ENCODE data around the gene SNRNP25. TPM values are rescaled to one million over a fixed set of nuclear protein-coding genes. Genes with fewer than 3 reads are reported as not detected.

Gene SNRNP25
- total RNA-seq, 4 donors from 2014 or later, result 9.5 to 21.7 (median 13.9) TPM

GRCh38 chr16:105521-105920 lies 51.9 kb downstream of the SNRNP25 start:
- DNase-seq (ENCODE audit: low spot score in 2 of 2), result no peak
- Histone ChIP-seq H3K27ac (no peak overlapping the region), H3K27me3 (no peaks in the 10 kb centered on the region), H3K9me3 (no peaks in the 10 kb centered on the region), H3K4me1 (peaks cover 18% of the 10 kb centered on the region), H3K4me3 (no peak overlapping the region), H3K36me3 (peaks cover 30% of the 10 kb centered on the region)
- no peak for TF ChIP-seq EP300 (IDR thresholded peaks at IDR 0.05)
- TF ChIP-seq CTCF (IDR thresholded peaks at IDR 0.05), result no peak
- TF ChIP-seq POLR2A (IDR thresholded peaks at IDR 0.05), result no peak
- TF ChIP-seq POLR2AphosphoS5 (IDR thresholded peaks at IDR 0.05), result no peak
- 88% methylated on average over 6 of the region's 6 CpGs for WGBS

GRCh38 chr16:106623-107324 lies 53.1 kb downstream of the SNRNP25 start:
- DNase-seq (ENCODE audit: low spot score in 2 of 2), result no peak
- no peaks in the 10 kb centered on the region for H3K9me3 ChIP-seq
- peaks cover 10% of the 10 kb centered on the region for H3K4me1 ChIP-seq
- WGBS, result 23% methylated on average over 6 of the region's 6 CpGs
- TF ChIP-seq CTCF (IDR thresholded peaks at IDR 0.05) (peak; percentile 46 to 78), POLR2A (IDR thresholded peaks at IDR 0.05) (no peak), POLR2AphosphoS5 (IDR thresholded peaks at IDR 0.05) (no peak), EP300 (IDR thresholded peaks at IDR 0.05) (no peak)
- no peak overlapping the region for H3K27ac ChIP-seq
- H3K36me3 ChIP-seq, result peaks cover 40% of the 10 kb centered on the region
- no peak overlapping the region for H3K4me3 ChIP-seq
- H3K27me3 ChIP-seq, result no peaks in the 10 kb centered on the region

Other genes starting within 250 kb of the SNRNP25 start
- 1 to 10 TPM; 2.0 to 2.8 (median 2.7) TPM for gene POLR3K, start 220 bp upstream of the SNRNP25 start, total RNA-seq
- gene RHBDF1, start 18.8 kb downstream of the SNRNP25 start, total RNA-seq, result 100 to 1,000 TPM in 1 of 4 donors, 10 to 100 TPM in 3; 32.1 to 107 (median 41.2) TPM
- gene MPG, start 24.4 kb downstream of the SNRNP25 start, total RNA-seq, result 10 to 100 TPM; 46.8 to 94.4 (median 70.9) TPM
- 10 to 100 TPM; 21.1 to 48.3 (median 35.6) TPM for gene NPRL3, start 84.8 kb downstream of the SNRNP25 start, total RNA-seq
- gene HBZ, start 98.8 kb downstream of the SNRNP25 start, total RNA-seq, result not detected
- not detected for gene HBM, start 112.2 kb downstream of the SNRNP25 start, total RNA-seq
- gene HBA2, start 119.0 kb downstream of the SNRNP25 start, total RNA-seq, result 100 to 1,000 TPM in 2 of 4 donors, 10 to 100 TPM in 2; 13.0 to 282 (median 96.5) TPM
- gene HBA1, start 122.9 kb downstream of the SNRNP25 start, total RNA-seq, result 100 to 1,000 TPM in 2 of 4 donors, 10 to 100 TPM in 2; 10.5 to 265 (median 77.7) TPM
- gene HBQ1, start 126.6 kb downstream of the SNRNP25 start, total RNA-seq, result not detected
- gene LUC7L, start 175.6 kb downstream of the SNRNP25 start, total RNA-seq, result 100 to 1,000 TPM in 1 of 4 donors, 10 to 100 TPM in 3; 47.6 to 206 (median 59.5) TPM
- gene FAM234A, start 181.0 kb downstream of the SNRNP25 start, total RNA-seq, result 100 to 1,000 TPM; 108 to 124 (median 121) TPM
- gene RGS11, start 222.1 kb downstream of the SNRNP25 start, total RNA-seq, result 1 to 10 TPM in 1 of 4 donors, under 1 TPM in 3; 0.30 to 1.5 (median 0.59) TPM
- gene ARHGDIG, start 226.8 kb downstream of the SNRNP25 start, total RNA-seq, result not detected
- gene PDIA2, start 229.3 kb downstream of the SNRNP25 start, total RNA-seq, result not detected